ENCODE data around the gene MYEOV. TPM values are rescaled to one million over a fixed set of nuclear protein-coding genes. Genes with fewer than 3 reads are reported as not detected.

The MYEOV gene
- total and polyA plus RNA-seq, 4 donors: 0.52 TPM; not detected in 3

DNA sequence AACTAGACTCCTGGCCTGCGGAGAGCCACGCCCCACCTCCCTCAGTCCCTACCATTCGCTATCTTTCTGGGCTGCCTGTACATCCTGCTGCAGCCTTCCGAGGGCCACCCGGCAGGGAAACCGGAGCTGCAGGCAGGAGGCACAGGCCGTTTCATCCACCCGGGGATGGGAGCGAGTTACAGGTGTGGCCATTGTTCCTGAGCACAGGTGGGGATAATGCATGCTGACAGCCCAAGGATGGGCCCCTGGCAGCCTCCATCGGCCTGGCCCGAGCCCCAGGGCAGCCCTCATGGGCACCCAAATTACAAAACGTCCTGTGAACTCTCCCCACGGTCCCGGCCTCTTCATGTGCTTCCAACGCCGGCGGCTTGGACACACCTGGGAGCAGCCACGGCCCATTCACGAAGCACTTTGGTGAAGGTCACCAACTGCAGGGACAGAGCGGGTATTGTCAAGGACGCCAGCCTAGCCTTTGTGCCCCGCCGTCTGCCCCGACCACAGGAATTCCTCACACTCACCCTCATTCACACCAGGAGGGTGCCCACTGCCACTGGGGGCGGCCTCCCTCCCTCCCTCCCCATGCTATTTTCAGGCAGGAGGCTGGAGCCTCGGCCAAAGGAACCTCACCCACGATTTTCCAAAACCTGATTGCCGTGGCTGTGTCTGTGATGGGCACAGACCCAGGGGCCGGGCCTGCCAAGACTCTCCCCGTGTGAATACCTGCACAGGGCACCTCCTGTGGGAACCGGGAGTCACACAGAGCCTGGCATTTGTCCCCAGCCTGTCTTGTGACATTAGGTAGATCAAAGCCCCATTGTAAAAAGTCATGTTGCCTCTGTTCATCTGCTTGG lies 42.1 kb upstream of the MYEOV start:
- DNase-seq (peak in 1 of 2 donors; percentile 58), ATAC-seq (ENCODE audit: low FRiP score) (no peak)
- intact Hi-C loops (cut with DNase I): no loop called here
- Histone ChIP-seq H3K36me3 (ENCODE audit: control insufficient read depth in 1 of 2, insufficient read depth in 2 of 2, low read length in 1 of 2) (no peaks in the 10 kb centered on the region), H3K27ac (ENCODE audit: low read depth in 1 of 2, low read length in 2 of 2) (no peak overlapping the region), H3K4me3 (ENCODE audit: low read length in 2 of 2) (no peak overlapping the region), H3K9me3 (ENCODE audit: control insufficient read depth, low read length) (peaks cover 3% of the 10 kb centered on the region), H3K4me1 (ENCODE audit: control insufficient read depth in 1 of 2, insufficient read depth in 2 of 2, low read length in 2 of 2) (no peaks in the 10 kb centered on the region), H3K27me3 (ENCODE audit: control insufficient read depth in 1 of 2, insufficient read depth in 2 of 2, low read length in 1 of 2) (no peaks in the 10 kb centered on the region)
- 79 to 80% methylated on average over 31 of the region's 31 CpGs for WGBS, 2 donors

- Histone ChIP-seq H3K27ac (ENCODE audit: low read depth in 1 of 2, low read length in 2 of 2) (no peak overlapping the region), H3K4me1 (ENCODE audit: control insufficient read depth in 1 of 2, insufficient read depth in 2 of 2, low read length in 2 of 2) (no peaks in the 10 kb centered on the region), H3K27me3 (ENCODE audit: control insufficient read depth in 1 of 2, insufficient read depth in 2 of 2, low read length in 1 of 2) (no peaks in the 10 kb centered on the region), H3K9me3 (ENCODE audit: control insufficient read depth, low read length) (peaks cover 3% of the 10 kb centered on the region), H3K36me3 (ENCODE audit: control insufficient read depth in 1 of 2, insufficient read depth in 2 of 2, low read length in 1 of 2) (no peaks in the 10 kb centered on the region), H3K4me3 (ENCODE audit: low read length in 2 of 2) (no peak overlapping the region)
- 76 to 79% methylated on average over 9 of the region's 9 CpGs for WGBS, 2 donors
- ATAC-seq (ENCODE audit: low FRiP score) (no peak), DNase-seq (no peak)
- intact Hi-C loops (cut with DNase I): no loop called here
Observed at GRCh38 chr11:69252490-69252837, 41.5 kb upstream of the MYEOV start.

DNA sequence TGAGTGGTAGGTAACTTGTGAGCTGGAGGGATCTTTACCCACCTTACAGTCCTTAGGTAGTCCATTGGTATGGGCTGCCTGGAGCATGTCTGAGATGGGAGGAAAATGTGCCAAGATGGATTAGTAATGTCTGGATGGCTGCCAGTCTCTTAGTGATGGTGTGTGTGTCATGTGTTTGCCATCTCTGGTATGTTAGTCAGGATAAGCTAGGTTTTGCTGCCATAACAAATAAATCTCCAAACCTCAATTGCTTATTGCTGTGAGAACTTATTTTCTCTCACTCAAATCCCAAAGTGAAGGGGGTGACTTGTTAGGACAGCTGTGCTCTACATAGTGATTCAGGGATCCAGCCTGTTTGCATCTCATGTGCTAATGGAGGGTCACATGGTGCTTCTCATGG lies 40.9 kb upstream of the MYEOV start:
- Histone ChIP-seq H3K9me3 (ENCODE audit: control insufficient read depth, low read length) (peaks cover 3% of the 10 kb centered on the region), H3K36me3 (ENCODE audit: control insufficient read depth in 1 of 2, insufficient read depth in 2 of 2, low read length in 1 of 2) (no peaks in the 10 kb centered on the region), H3K4me1 (ENCODE audit: control insufficient read depth in 1 of 2, insufficient read depth in 2 of 2, low read length in 2 of 2) (no peaks in the 10 kb centered on the region), H3K27me3 (ENCODE audit: control insufficient read depth in 1 of 2, insufficient read depth in 2 of 2, low read length in 1 of 2) (no peaks in the 10 kb centered on the region), H3K4me3 (ENCODE audit: low read length in 2 of 2) (no peak overlapping the region), H3K27ac (ENCODE audit: low read depth in 1 of 2, low read length in 2 of 2) (no peak overlapping the region)
- intact Hi-C loops (cut with DNase I): no loop called here
- ATAC-seq (ENCODE audit: low FRiP score): no peak
- DNase-seq: no peak

GRCh38 chr11:69257134-69257533 lies 36.8 kb upstream of the MYEOV start:
- WGBS, 2 donors: 82 to 84% methylated on average over 5 of the region's 5 CpGs
- H3K9me3 ChIP-seq (ENCODE audit: control insufficient read depth, low read length): peaks cover 3% of the 10 kb centered on the region
- intact Hi-C loops (cut with DNase I): no loop called here

GRCh38 chr11:69257838-69258658 lies 35.9 kb upstream of the MYEOV start:
- DNase-seq (peak in 1 of 2 donors; percentile 32), ATAC-seq (ENCODE audit: low FRiP score) (no peak)
- Histone ChIP-seq H3K4me3 (ENCODE audit: low read length in 2 of 2) (no peak overlapping the region), H3K27ac (ENCODE audit: low read depth in 1 of 2, low read length in 2 of 2) (no peak overlapping the region), H3K27me3 (ENCODE audit: control insufficient read depth in 1 of 2, insufficient read depth in 2 of 2, low read length in 1 of 2) (no peaks in the 10 kb centered on the region), H3K36me3 (ENCODE audit: control insufficient read depth in 1 of 2, insufficient read depth in 2 of 2, low read length in 1 of 2) (no peaks in the 10 kb centered on the region), H3K4me1 (ENCODE audit: control insufficient read depth in 1 of 2, insufficient read depth in 2 of 2, low read length in 2 of 2) (no peaks in the 10 kb centered on the region), H3K9me3 (ENCODE audit: control insufficient read depth, low read length) (peaks cover 3% of the 10 kb centered on the region)
- WGBS, 2 donors: 85 to 87% methylated on average over 6 of the region's 6 CpGs
- intact Hi-C loops (cut with DNase I): no loop called here

More at GRCh38 chr11:69257134-69257533, 36.8 kb upstream of the MYEOV start:
- H3K27me3 ChIP-seq (ENCODE audit: control insufficient read depth in 1 of 2, insufficient read depth in 2 of 2, low read length in 1 of 2): no peaks in the 10 kb centered on the region
- H3K36me3 ChIP-seq (ENCODE audit: control insufficient read depth in 1 of 2, insufficient read depth in 2 of 2, low read length in 1 of 2): no peaks in the 10 kb centered on the region
- no peak overlapping the region for H3K4me3 ChIP-seq (ENCODE audit: low read length in 2 of 2)
- H3K4me1 ChIP-seq (ENCODE audit: control insufficient read depth in 1 of 2, insufficient read depth in 2 of 2, low read length in 2 of 2): no peaks in the 10 kb centered on the region
- DNase-seq (peak in 1 of 2 donors; percentile 48), ATAC-seq (ENCODE audit: low FRiP score) (no peak)
- no peak overlapping the region for H3K27ac ChIP-seq (ENCODE audit: low read depth in 1 of 2, low read length in 2 of 2)

DNA sequence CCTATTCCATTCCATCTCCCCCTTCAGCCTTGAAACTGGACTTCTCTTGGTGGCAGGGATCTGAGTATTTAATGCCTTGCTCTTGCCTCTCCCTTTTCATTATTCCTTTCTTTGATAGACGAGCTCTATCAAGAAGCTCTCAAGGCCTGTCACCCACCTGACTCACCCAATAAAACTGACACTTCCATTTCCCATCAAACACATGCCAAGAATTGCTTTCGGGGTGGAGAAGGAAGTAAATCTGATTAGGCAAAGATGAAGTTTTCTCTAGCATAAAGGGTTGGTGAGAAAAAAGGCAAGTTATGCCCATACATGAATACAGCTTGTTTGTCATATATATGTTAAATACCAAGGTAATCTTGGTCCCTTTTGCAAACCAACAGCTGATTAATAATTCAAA lies 34.9 kb upstream of the MYEOV start:
- ATAC-seq (ENCODE audit: low FRiP score) (no peak), DNase-seq (no peak)
- intact Hi-C loops (cut with DNase I): no loop called here
- 74 to 88% methylated on average over 2 of the region's 2 CpGs for WGBS, 2 donors
- Histone ChIP-seq H3K27ac (ENCODE audit: low read depth in 1 of 2, low read length in 2 of 2) (no peak overlapping the region), H3K4me3 (ENCODE audit: low read length in 2 of 2) (no peak overlapping the region), H3K9me3 (ENCODE audit: control insufficient read depth, low read length) (peaks cover 1% of the 10 kb centered on the region), H3K4me1 (ENCODE audit: control insufficient read depth in 1 of 2, insufficient read depth in 2 of 2, low read length in 2 of 2) (no peaks in the 10 kb centered on the region), H3K36me3 (ENCODE audit: control insufficient read depth in 1 of 2, insufficient read depth in 2 of 2, low read length in 1 of 2) (no peaks in the 10 kb centered on the region), H3K27me3 (ENCODE audit: control insufficient read depth in 1 of 2, insufficient read depth in 2 of 2, low read length in 1 of 2) (no peaks in the 10 kb centered on the region)

DNA sequence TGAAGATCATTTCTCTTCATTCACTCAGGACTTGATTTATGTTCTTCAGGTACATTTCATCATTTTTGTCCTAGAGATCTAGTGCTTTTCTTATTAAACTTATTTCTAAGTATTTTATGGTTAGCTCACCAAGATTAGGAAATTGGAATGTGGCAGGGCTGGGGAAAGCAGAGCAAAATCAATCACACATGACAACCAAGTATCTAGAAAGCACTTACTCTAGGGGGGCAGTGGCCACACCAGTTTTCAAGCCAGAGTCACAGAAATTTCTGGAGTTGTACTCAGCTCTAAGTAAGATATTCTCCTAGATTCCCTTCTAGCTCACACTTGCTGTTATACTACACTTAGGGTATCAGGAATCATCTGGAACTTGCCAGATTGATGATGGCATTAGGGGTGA lies 33.3 kb upstream of the MYEOV start:
- ATAC-seq (ENCODE audit: low FRiP score) (no peak), DNase-seq (no peak)
- Histone ChIP-seq H3K27ac (ENCODE audit: low read depth in 1 of 2, low read length in 2 of 2) (no peak overlapping the region), H3K27me3 (ENCODE audit: control insufficient read depth in 1 of 2, insufficient read depth in 2 of 2, low read length in 1 of 2) (no peaks in the 10 kb centered on the region), H3K9me3 (ENCODE audit: control insufficient read depth, low read length) (no peaks in the 10 kb centered on the region), H3K36me3 (ENCODE audit: control insufficient read depth in 1 of 2, insufficient read depth in 2 of 2, low read length in 1 of 2) (no peaks in the 10 kb centered on the region), H3K4me3 (ENCODE audit: low read length in 2 of 2) (no peak overlapping the region), H3K4me1 (ENCODE audit: control insufficient read depth in 1 of 2, insufficient read depth in 2 of 2, low read length in 2 of 2) (no peaks in the 10 kb centered on the region)
- intact Hi-C loops (cut with DNase I): no loop called here

- Histone ChIP-seq H3K4me3 (ENCODE audit: low read length in 2 of 2) (no peak overlapping the region), H3K36me3 (ENCODE audit: control insufficient read depth in 1 of 2, insufficient read depth in 2 of 2, low read length in 1 of 2) (no peaks in the 10 kb centered on the region), H3K4me1 (ENCODE audit: control insufficient read depth in 1 of 2, insufficient read depth in 2 of 2, low read length in 2 of 2) (no peaks in the 10 kb centered on the region), H3K9me3 (ENCODE audit: control insufficient read depth, low read length) (no peaks in the 10 kb centered on the region), H3K27me3 (ENCODE audit: control insufficient read depth in 1 of 2, insufficient read depth in 2 of 2, low read length in 1 of 2) (no peaks in the 10 kb centered on the region), H3K27ac (ENCODE audit: low read depth in 1 of 2, low read length in 2 of 2) (no peak overlapping the region)
- ATAC-seq (ENCODE audit: low FRiP score) (no peak), DNase-seq (peak in 1 of 2 donors; percentile 33)
- intact Hi-C loops (cut with DNase I): no loop called here
- 94% methylated on average over 3 of the region's 3 CpGs for WGBS, 2 donors
Observed at GRCh38 chr11:69261116-69261515, 32.8 kb upstream of the MYEOV start.
